BJ (cell line): Measurements from ENCODE around the gene PDS5B. TPM values are rescaled to one million over a fixed set of nuclear protein-coding genes. Genes with fewer than 3 reads are reported as not detected.

ENCODE experiments used
- CTCF ChIA-PET: fragments of 350-600 bp; formaldehyde crosslinking; extraction: SDS; loops from one replicate; lab custom pipeline; 2021; ENCODE audit warnings: antibody characterized with exemption, inconsistent platforms; lab: Yijun Ruan, JAX
- POLR2A ChIA-PET: fragments of 300-600 bp; sonication (Branson Sonifier 250); formaldehyde crosslinking; extraction: SDS; loops from one replicate; lab custom pipeline; 2021; ENCODE audit warnings: antibody characterized with exemption; lab: Charles Lee
- DNase-seq: peaks from one replicate; pipeline ENCODE4 v3.0.0-alpha.2; 2011; ENCODE audit warnings: low read depth
- H3K27me3 ChIP-seq: 2 replicates; pipeline ENCODE4 v1.6.0; 2011; ENCODE audit warnings: low read length; ENCODE audit not compliant: control insufficient read depth, insufficient read depth
- H3K36me3 ChIP-seq: 2 replicates; pipeline ENCODE4 v1.5.1; 2011; ENCODE audit warnings: low read length; ENCODE audit not compliant: control insufficient read depth, insufficient read depth
- H3K4me3 ChIP-seq: 2 replicates; pipeline ENCODE4 v1.5.1; 2011; ENCODE audit warnings: low read depth, mild to moderate bottlenecking, control low read depth, low read length
- CTCF ChIP-seq: IDR thresholded peaks from 2 replicates; pipeline ENCODE4 v1.5.1; 2011; ENCODE audit warnings: low read depth, mild to moderate bottlenecking, control low read depth, inconsistent platforms, low read length, moderate library complexity; ENCODE audit not compliant: insufficient read depth
- polyA plus RNA-seq: library from polyadenylated mRNA; depleted of rRNA; stranded (reverse); fragments of >200 nt; gene quantifications from 2 replicates; pipeline ENCODE4 v1.2.3, GENCODE V29; 2011

PDS5B gene
- polyA plus RNA-seq, 1 experiment, result 3.9 TPM

- H3K36me3 ChIP-seq, result peaks cover 3% of the 10 kb centered on the region; the same call in 1 of the 2 replicates
- no peaks in the 10 kb centered on the region for H3K27me3 ChIP-seq
- ChIA-PET CTCF (no interaction called here), POLR2A (no interaction called here)
- no peak overlapping the region for H3K4me3 ChIP-seq
- no peak for TF ChIP-seq CTCF
- no peak for DNase-seq
Observed at GRCh38 chr13:32746474-32746873, 160.2 kb downstream of the PDS5B start.

DNA sequence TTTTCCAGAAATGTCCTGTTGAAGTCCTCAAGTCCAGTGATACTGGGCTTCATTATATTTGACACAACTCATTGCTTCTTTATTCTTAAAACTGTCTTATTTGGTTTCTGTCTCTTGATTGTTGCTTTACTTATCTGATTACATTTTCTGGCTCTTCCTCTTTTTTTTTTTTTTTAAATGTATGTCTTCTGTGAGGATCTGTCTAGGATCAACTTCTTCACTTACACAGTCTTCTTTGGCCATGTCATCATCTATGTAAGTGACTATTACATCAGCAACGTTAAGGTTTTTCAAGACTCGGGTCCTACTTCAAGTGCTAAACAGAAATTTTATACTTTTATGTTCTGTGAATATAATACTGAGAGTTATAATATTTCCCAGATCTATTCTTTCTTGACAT, 162.1 kb downstream of the PDS5B start:
- Histone ChIP-seq H3K36me3 (peaks cover 3% of the 10 kb centered on the region; the same call in 1 of the 2 replicates), H3K27me3 (no peaks in the 10 kb centered on the region), H3K4me3 (no peak overlapping the region)
- POLR2A ChIA-PET, result no interaction called here
- CTCF ChIA-PET, result no interaction called here
- no peak for TF ChIP-seq CTCF
- DNase-seq, result no peak

- H3K4me3 ChIP-seq, result no peak overlapping the region
- no peaks in the 10 kb centered on the region for H3K27me3 ChIP-seq
- ChIA-PET POLR2A (no interaction called here), CTCF (no interaction called here)
- peaks cover 2% of the 10 kb centered on the region; the same call in 1 of the 2 replicates for H3K36me3 ChIP-seq
- DNase-seq, result no peak
- TF ChIP-seq CTCF, result no peak
Observed at GRCh38 chr13:32751340-32751739, 165.1 kb downstream of the PDS5B start.

GRCh38 chr13:32752311-32752710, 166.1 kb downstream of the PDS5B start:
- Histone ChIP-seq H3K27me3 (no peaks in the 10 kb centered on the region), H3K4me3 (no peak overlapping the region), H3K36me3 (no peaks in the 10 kb centered on the region; the same call in 1 of the 2 replicates)
- ChIA-PET POLR2A (no interaction called here), CTCF (no interaction called here)
- no peak for TF ChIP-seq CTCF
- no peak for DNase-seq

GRCh38 chr13:32752997-32753606, 166.8 kb downstream of the PDS5B start:
- no peaks in the 10 kb centered on the region for H3K27me3 ChIP-seq
- no peak overlapping the region for H3K4me3 ChIP-seq
- no peak for TF ChIP-seq CTCF
- CTCF ChIA-PET, result no interaction called here
- POLR2A ChIA-PET, result no interaction called here
- DNase-seq, result no peak
- H3K36me3 ChIP-seq, result no peaks in the 10 kb centered on the region; the same call in 1 of the 2 replicates
